Pulmonary artery endothelial cell (primary cell): ENCODE measurements around the gene LDB3. TPM values are rescaled to one million over a fixed set of nuclear protein-coding genes. Genes with fewer than 3 reads are reported as not detected.

Experiments
- DNase-seq: peaks from one replicate; pipeline ENCODE4 v3.0.0-alpha.2; 2011; ENCODE audit warnings: low read depth, low spot score
- total RNA-seq: library from RNA; depleted of rRNA; stranded (reverse); fragments of >200 nt; gene quantifications from 2 replicates; pipeline ENCODE4 v1.2.3, GENCODE V29; 2014

The LDB3 gene
- total RNA-seq, 1 donor from 2014 or later, result not detected

DNA sequence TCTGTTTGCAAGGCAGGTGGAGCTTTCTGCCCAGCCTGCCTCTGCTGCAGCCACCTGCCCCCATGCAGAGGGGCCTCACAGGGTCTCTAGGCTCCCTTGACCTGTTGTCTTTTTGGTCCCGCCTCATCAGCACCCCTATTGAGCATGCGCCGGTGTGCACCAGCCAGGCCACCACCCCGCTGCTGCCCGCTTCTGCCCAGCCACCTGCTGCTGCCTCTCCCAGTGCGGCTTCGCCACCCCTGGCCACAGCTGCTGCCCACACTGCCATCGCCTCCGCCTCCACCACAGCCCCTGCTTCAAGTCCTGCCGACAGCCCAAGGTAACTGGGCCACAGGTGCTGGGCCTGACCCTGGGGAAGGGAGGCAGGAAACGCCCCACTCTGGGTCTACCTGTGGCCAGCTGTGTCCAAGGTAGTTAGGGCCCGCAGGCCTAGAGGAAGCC is 38.1 kb downstream of the LDB3 start:
- DNase-seq, result no peak

DNA sequence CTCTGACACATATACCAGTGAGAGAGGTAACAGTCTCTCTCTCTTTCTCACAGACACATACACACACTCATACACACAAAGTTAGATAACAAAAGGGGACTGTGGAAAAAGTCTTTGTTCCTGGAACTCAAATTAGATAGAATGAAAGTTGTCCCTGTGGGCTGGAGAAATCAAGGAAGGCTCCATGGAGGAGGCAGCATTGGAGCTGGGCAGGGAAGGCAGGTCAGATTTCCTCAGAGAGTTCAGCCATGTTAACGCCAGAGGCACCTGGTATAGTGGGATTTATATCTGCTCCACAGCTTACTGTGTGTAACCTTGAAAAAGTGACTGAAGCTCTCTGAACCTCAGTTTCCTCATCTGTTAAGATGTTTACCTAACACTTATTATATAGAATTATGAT is 38.7 kb downstream of the LDB3 start:
- DNase-seq, result no peak

DNA sequence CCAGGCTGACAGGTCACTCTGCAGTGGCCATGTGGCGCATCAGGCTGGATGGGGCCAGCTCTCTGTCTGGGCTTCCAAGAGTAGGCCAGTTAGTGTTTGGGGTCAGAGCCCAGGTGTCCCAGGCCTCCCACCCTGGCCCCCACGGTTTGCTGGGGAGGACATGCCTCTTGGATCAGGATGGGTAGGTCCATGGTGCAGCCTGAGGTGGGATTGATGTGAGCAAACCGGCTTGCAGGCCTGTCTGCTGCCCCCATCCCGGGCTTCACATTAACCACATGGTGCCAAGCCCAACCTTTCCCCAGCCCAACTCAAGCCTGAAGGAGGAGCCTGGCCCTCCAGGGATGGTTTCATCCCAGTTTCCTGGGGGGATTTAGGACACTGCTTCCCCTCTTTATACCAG is 39.2 kb downstream of the LDB3 start:
- no peak for DNase-seq

DNA sequence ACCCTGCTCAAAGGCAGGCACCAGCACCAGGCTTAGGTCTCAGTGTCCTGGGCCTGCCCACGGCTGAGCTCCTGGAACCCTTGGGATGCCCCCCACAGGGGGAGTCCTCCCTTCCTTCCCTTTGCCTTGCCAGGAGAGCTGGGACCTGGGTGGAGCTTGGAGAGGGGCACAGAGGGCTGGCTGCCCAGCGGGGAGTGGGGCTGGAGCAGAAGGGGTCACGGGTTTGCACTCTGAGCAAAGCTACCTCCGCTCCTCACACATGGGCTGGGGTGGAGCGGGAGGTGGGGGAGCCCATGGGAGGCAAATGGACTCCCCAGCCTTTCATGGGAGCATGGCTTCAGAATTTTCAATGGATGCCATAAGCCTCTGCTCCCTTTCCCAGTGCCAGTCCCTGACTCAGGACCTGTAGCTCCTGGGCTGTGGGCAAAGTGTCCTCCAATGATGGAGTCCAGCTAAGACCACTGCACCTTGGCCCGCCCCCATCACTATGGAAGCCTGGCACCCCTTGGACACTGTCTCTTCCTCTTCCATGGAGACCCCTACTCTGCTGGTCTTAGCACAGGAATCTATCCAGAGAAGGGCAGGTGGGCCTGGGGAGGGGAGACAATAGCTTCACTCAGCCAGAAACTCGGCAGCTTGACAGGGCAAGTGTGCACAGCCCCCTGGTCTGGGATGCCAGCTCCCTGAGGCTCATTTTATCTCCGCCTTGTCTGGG is 39.9 kb downstream of the LDB3 start:
- DNase-seq, result no peak

DNA sequence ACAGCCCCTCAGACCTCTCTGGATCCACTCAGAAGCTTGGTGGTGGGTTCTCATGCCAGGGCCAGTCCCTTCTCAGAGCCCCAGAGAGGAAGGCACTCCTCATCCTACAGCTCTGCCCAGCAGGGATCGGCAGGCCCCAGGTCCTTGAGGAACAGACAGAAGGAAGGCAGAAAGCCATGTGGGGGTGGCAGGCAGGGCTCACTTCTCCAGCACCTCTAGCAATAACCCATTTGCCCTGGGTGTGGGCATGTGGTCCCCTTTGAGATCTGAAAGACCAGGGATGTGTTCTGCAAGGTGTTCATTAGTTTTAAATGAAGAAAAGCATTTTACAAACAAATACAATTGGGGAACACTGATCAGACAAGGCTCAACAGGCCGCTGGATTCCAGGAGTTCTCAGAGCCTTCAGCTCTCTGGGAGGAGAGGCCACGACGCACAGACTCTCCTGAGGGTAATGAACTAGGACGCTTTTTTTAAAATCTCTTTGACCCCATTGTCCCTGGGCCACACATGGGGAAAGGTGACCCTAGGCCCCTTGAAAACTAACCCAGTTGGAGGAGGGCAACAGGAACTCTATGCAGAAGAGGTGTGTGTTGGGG is 40.6 kb downstream of the LDB3 start:
- no peak for DNase-seq

DNA sequence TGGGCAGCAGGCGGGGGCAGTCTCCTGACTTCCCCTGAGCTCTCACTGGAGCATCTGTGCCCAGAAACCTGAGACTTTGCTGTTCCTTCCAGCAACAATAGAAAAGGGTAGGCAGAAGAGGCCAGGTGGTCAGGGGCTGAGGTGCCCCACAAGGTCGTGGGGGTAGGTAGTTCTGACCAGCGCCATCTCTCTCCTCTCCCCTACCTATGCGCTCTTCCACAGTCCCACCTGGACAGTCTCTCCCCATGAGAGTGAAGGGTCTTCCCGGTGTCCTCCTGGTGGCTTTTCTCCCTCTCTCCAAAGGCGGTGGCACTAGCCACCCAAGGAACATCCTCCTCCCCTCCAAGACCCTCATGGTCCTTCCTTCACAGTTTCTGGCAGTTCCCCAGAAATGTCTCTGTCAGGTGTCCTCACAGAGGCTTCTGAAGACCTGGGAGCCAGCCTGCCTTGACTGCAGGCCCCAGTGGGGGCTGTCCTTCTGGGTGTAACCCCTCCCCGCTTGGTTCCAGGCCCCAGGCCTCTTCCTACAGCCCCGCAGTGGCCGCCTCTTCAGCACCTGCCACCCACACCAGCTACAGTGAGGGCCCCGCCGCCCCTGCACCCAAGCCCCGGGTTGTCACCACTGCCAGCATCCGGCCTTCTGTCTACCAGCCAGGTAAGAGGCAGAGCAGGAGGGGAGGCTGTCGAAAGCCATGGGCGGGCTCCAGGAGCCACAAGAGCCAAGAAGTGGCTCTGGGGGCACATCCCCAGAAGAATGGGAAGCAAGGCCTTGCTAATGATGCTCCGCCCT is 41.3 kb downstream of the LDB3 start:
- DNase-seq, result no peak

DNA sequence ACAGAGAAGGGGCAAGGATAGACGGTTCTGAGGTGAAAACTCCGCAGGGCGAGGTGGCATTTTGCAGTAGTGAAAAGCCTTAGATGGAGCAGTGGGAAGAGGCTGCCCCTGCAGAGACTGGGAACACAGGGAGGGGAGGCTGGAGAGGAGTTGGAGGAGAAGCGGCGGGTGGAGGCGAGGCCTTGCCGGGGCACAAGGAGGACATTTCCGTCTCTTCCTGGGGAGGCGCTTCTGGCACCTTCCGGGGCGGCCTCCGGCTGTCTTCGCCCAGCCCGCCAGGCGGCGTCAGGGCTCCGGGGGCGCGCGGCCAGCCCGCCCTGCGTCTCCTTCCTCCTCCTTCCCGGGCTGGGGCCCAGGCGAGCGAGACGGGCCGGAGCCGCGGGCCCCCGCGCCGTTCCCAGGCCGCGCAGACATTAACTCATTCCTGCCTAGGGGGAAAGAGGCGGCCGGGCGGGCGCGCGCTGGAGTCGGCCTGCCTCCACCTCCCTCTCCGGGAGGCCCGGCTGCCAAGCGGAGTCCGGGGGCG is 42.7 kb downstream of the LDB3 start:
- DNase-seq, result no peak

DNA sequence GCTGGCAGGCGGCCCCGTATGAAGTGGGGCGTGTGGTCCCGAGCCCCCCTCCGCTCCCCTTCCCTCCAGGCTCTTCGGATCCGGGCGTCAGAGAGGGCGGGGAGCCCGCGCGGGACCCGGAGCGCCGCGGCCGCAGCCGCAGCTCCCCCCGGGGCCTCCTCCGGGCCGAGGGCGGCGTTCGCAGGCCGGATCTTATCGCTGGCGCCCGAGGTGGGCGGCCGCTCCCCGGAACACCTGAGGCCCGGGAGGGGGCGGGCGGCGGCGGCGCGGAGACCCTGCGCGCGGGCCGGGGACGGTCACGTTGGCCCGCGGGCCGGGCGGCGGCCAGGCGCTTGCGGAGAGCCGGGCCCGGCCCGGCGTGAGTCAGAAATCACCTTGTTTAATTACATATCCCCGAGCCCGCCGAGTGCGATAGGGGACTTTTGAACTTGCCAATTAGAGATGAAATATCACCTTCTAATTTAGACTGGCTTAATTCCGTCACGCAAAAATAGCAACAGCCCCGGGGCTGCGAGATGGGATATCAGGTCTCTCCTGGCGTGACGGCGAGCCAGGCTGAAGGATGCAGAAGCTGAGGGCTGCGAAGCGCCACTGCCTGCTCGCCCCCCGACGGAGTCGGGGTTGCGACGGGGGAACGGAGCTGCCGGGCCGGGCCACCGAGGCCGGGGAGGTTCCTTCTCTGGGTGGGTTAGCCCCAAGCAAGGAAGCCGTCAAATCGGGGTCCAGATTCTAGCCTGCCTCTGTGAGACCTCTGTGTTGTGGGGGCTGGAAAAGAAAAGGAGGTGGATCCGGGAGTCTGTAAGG is 43.4 kb downstream of the LDB3 start:
- DNase-seq, result no peak

DNA sequence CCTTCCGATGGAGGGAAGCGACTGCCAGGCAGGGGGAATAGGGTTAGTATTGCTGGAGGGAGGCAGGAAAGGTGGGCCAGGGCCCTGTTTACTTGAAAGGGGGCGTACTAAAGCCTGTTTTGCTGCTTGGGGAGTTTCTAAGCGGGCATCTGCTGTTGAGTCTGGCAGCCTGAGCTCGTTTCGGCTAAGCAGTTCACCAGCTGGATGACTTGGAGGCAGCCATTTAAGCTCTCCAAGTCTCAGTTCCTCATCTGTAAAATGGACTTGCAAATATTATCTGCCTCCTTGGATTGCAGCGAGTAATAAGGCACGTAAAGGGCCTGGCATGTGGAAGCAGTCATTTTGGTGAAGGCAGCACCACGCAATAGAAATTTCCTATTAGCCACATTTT is 44.0 kb downstream of the LDB3 start:
- DNase-seq, result no peak

DNA sequence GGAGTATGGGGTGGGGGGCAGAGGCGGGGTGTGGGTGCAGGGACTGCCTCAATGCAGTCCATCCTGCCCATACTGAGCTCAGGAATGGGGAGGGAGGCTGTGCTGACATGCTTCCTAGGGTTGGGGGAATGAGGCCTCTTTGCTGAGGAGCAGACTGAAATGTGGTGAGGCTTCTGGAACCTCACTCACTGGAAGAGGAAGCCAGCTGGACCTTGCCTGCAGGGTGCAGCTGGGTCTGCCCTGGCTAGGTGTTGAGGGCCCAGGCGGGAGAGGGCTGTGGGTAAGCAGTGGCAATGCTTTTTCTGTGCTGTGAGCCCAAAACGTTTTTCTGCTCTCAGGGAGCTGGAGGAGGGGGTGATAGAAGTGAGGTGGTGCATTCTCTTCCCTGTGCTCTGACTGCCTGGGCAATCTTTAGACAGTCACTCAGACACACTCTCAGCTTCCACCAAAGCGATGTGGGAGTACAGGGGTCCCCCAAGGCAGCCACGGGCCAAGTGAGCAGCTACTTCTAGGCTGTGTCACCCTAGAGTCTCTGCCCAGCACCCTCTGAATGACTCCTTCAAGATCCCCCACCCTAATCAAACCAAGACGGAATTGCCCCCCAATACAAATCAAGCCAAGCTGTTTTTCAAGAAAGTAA is 47.0 kb downstream of the LDB3 start:
- DNase-seq, result no peak

DNA sequence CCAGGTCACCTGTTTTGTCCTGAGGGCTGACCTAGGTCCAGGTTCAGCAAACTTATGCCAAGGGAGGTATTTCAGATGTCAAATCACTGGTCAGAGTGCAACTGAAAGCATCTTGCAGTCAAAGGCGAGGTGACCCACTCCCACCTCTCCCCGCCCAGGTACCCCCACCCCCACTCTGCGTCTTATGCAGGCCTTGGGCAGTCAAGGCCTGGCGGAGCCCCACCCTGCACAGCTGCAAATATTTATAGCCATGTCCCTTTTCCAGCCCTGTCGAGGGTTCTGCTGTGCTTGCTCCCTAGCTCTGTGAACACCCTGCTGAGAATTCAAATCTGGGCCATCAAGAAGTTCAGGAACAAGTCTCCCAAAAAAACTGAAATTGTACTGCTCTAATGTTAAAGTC is 47.5 kb downstream of the LDB3 start:
- no peak for DNase-seq

DNA sequence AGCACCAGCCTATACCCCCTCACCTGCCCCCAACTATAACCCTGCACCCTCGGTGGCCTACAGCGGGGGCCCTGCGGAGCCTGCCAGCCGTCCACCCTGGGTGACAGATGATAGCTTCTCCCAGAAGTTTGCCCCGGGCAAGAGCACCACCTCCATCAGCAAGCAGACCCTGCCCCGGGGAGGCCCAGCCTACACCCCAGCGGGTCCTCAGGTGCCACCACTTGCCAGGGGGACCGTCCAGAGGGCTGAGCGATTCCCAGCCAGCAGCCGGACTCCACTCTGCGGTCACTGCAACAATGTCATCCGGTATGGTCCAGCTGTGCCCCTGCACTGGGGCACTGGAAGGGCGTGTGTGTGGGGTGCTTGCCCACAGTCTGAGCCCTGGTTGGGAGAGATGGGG is 48.2 kb downstream of the LDB3 start:
- DNase-seq, result no peak

DNA sequence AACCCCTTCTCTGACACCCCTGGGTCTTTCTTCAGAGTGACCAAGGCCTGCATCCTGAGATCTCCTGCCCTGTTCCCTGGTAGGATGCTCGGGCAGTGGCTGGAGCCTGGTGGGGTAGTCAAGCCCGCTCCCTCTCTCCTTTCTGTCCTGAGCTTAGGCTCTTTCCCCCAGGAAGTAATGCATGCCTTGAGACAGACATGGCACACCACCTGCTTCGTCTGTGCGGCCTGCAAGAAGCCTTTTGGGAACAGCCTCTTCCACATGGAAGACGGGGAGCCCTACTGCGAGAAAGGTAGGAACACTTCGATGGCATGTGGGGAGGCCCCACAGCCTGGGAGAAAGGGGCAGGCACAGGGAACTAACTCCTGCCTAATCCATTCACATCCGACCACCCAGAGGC is 50.2 kb downstream of the LDB3 start:
- no peak for DNase-seq

DNA sequence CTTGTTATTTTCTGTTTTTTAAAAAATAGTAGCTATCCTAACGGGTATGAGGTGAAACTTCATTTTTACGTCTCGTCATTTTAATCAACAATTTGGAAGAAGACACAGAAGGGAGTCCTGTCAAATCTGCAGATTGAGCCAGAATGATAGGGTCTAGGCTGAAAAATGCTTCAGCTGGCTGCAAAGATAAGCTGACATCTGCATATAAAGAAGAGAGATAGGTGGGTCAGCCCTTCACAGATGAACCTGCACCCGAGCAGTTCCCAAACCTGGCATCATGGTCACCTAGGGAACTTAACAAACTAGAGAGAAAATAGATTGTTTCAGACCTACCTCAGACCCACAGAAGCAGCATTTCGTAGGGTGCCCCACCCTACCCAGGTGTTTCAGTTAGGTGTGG is 52.9 kb downstream of the LDB3 start:
- DNase-seq, result no peak

DNA sequence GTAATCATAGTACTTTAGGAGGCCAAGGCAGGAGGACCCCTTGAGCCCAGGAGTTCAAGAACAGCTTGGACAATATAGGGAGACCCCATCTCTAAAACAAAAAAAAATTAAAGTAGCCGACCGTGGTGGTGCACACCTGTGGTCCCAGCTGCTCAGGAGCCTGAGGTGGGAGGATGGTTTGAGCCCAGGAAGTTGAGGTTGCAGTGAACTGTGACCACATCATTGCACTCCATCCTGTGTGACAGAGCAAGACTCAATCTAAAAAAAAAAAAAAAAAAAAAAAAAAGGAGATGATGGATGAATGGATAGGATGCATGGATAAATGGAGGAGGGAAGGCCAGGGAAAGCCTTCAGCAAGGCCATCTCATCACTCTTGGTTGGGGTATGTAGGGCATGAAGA is 54.7 kb downstream of the LDB3 start:
- DNase-seq, result no peak

DNA sequence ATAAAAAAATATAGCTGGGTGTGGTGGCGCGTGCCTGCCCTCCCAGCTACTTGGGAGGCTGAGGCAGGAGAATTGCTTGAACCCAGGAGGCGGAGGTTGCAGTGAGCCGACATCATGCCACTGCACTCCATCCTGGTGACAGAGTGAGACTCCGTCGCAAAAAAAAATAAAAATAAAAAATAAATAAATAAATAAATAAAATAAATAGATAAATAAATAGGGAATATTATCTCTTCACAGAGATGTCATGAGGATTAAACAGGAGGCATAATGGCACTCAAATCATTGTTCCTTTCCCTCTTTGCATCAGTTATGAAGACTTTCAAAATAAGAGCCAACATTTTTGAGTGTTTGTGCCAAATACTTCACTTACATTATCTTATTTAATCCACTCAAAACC is 56.1 kb downstream of the LDB3 start:
- DNase-seq, result no peak

DNA sequence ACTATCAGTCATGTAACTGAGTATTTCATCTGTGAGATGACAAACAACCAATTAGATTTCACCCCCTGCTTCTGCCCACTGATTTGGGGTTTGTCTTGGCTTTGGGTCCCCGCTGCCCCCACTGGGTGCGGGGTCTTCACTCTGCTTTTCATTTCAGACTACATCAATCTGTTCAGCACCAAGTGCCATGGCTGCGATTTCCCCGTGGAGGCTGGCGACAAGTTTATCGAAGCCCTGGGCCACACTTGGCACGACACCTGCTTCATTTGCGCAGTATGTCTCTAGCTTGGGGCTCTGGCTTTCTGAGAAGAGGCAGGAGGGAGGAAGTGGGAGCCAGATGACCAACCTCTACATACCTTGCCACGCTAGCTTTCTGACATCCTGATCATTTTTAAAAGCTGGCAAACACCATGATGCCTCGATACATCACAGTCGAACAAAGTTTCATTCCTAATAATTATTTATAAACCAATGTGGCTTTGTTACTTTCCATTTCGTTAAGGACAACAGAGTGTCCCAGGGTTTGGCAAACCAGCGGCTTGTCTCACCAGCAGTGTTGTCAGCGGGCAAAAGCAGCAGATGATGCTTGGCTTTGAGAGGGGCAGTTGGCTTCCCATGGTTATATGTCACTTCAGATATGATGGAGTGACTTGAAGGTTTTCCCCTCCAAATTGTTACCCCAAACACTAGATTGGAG is 57.8 kb downstream of the LDB3 start:
- DNase-seq, result no peak

DNA sequence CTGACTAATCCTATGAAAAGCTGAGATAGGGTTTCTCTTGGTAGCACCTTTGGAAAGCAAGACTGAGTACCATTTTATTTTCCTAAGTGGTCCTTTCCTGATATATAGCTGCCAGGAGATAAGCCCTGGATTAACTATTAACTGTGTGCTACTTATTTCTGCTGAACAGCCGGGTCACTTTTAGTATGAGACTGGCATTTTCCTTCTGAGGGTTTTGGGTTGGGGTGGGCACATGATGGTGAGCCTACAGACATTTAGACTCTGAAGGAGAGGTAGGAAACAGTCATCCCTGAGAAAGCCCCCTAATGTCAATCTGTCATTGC is 58.3 kb downstream of the LDB3 start:
- DNase-seq, result no peak

DNA sequence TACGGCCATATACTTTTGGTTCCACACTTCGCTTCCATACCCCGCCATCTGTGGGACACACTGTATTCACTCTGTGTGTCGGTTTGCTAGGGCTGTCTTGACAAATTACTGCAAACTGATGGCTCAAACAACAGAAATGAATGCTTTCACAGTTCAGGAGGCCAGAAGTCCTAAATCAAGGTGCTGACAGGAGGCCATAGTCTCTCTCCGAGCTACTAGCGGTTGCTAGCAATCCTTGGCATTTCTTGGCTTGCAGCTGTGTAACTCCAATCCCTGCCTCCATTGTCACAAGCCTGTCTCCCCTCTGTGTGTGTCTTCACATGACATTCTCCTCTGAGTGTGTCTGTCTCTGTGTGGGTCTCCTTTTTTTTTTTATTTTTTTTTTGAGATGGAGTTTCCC is 59.2 kb downstream of the LDB3 start:
- no peak for DNase-seq

DNA sequence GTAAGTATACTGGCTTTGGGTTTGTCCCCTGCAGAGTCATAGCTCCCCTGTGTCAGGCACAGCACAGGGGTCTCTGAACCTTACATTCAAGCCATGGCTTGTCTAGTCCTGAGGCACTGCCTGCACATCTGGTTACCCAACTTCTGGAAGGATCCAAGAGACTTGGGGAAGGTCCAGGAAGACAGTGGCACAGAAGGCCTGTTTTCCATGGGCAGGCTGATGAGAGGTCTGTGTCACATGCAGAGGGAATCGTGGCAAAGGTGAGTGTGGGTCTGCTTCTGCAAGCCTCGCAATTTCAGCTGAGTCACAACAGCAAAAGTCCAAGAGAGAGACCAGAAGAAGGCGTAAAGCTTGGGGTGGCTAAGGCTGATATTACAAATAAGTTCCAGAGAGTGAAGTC is 59.7 kb downstream of the LDB3 start:
- no peak for DNase-seq

DNA sequence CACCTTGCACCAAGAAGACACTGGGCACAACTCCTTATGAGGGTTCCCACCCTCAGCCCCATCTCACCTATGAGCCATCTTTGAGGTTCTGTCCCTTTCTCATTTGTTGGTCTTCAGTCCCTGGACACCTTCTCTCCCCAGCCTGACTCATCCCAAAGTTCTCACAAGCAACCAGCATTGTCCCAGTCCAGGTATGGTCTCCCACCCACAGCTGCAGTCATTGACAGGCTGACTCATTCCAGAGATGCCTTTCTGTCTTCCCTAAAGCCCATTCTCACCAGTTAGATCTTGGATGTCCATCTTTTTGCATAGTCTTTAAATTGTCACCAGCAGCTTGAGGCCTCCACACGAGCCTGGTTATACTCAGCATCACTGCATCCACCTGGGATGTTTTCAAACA is 61.4 kb downstream of the LDB3 start:
- no peak for DNase-seq
